ENCODE measurements around the gene EPB41L3. TPM values are rescaled to one million over a fixed set of nuclear protein-coding genes. Genes with fewer than 3 reads are reported as not detected.

Gene EPB41L3
- total and polyA plus RNA-seq, 2 experiments from 2014 or later: 8.0 to 11.7 TPM

- Mint-ChIP-seq H3K4me3 (no peak overlapping the region), H3K36me3 (ENCODE audit: low read depth) (no peaks in the 10 kb centered on the region), H3K27ac (no peak overlapping the region), H3K4me1 (no peaks in the 10 kb centered on the region; the same call in 1 of the 3 replicates), H3K27me3 (ENCODE audit: insufficient read depth, low read depth, poor library complexity) (no peaks in the 10 kb centered on the region), H3K9me3 (no peaks in the 10 kb centered on the region)
- Histone ChIP-seq H3F3A (replicated peaks; ENCODE audit: low read depth) (no peaks in the 10 kb centered on the region), H2AFZ (0 out of 2 replicates have a peak overlapping the region, but pooled peaks have one; percentile 32), H4K20me1 (replicated peaks; ENCODE audit: insufficient read depth) (no peaks in the 10 kb centered on the region), H3K36me3 (ENCODE audit: insufficient read depth) (0 out of 2 replicates have a peak, but pooled peaks cover 4% of the 10 kb centered on the region), H3K4me3 (no peak overlapping the region), H3K4me1 (ENCODE audit: insufficient read depth) (no peaks in the 10 kb centered on the region), H3K4me2 (no peak overlapping the region), H3K27ac (ENCODE audit: low read depth) (no peak overlapping the region), H3K9me2 (ENCODE audit: insufficient read depth) (0 out of 2 replicates have a peak, but pooled peaks cover 1% of the 10 kb centered on the region), H3K27me3 (ENCODE audit: insufficient read depth) (no peaks in the 10 kb centered on the region), H3K79me2 (replicated peaks; ENCODE audit: insufficient read depth) (no peaks in the 10 kb centered on the region)
- DNase-seq (ENCODE audit: low spot score): no peak
- ATAC-seq: no peak
- TF ChIP-seq CTCF (conservative IDR thresholded peaks at IDR 0.05; ENCODE audit: low read depth in 2 of 2) (no peak), REST (IDR thresholded peaks at IDR 0.05; ENCODE audit: unreplicated experiment) (no peak), STAT1 (IDR thresholded peaks at IDR 0.05; ENCODE audit: unreplicated experiment) (no peak), NANOG (IDR thresholded peaks at IDR 0.05; ENCODE audit: borderline replicate concordance) (no peak), ZNF462 (CRISPR knock-in tag; IDR thresholded peaks at IDR 0.05) (no peak), ZNF114 (CRISPR knock-in tag; IDR thresholded peaks at IDR 0.05) (no peak), JUNB (IDR thresholded peaks at IDR 0.05; ENCODE audit: unreplicated experiment) (no peak), EZH2 (IDR thresholded peaks at IDR 0.05; ENCODE audit: low read depth, unreplicated experiment) (no peak), ETS1 (IDR thresholded peaks at IDR 0.05) (no peak), EZH2phosphoT487 (IDR thresholded peaks at IDR 0.05; ENCODE audit: unreplicated experiment) (no peak), ZNF331 (CRISPR knock-in tag; IDR thresholded peaks at IDR 0.05; ENCODE audit: low read depth) (no peak), CREB1 (CRISPR knock-in tag; IDR thresholded peaks at IDR 0.05; ENCODE audit: low read depth) (no peak), POLR2AphosphoS5 (IDR thresholded peaks at IDR 0.05; ENCODE audit: low read depth) (no peak)
Observed at GRCh38 chr18:5556310-5556974, 12.6 kb upstream of the EPB41L3 start.
